Activated T-helper 2 cell treated with anti-CD3 and anti-CD28 coated beads, Interferon-gamma antibody, Interleukin-2, Interleukin-4, amounts not matched to agents 10 μg/mL and 5 μg/mL and 100 μg/mL, durations not matched to agents 14 hours and 24 hours and 36 hours (primary cell): ENCODE data around the gene CRISPLD2. TPM values are rescaled to one million over a fixed set of nuclear protein-coding genes. Genes with fewer than 3 reads are reported as not detected.
"Not testable (repeated sequence)": the region's sequence is repeated elsewhere in the genome, so short reads cannot be mapped to it uniquely, and the experiment has no call there.

Experiments used
- DNase-seq: peaks from one replicate; pipeline ENCODE4 v3.0.0; 2021; ENCODE audit warnings: low spot score
- H3K27ac Mint-ChIP-seq: one replicate; pipeline ENCODE4 v1.8.0; 2021; ENCODE audit warnings: mixed read lengths
- H3K27me3 Mint-ChIP-seq: one replicate; pipeline ENCODE4 v1.8.0; 2021; ENCODE audit warnings: low read depth, mixed read lengths
- H3K36me3 Mint-ChIP-seq: one replicate; pipeline ENCODE4 v1.8.0; 2021; ENCODE audit warnings: low read depth, mixed read lengths
- H3K4me1 Mint-ChIP-seq: one replicate; pipeline ENCODE4 v1.8.0; 2021; ENCODE audit warnings: low read depth, mixed read lengths
- H3K4me3 Mint-ChIP-seq: one replicate; pipeline ENCODE4 v1.8.0; 2021; ENCODE audit warnings: low read depth, mild to moderate bottlenecking, moderate library complexity, mixed read lengths
- H3K9me3 Mint-ChIP-seq: one replicate; pipeline ENCODE4 v1.8.0; 2021; ENCODE audit warnings: mixed read lengths
- intact Hi-C: fragments of 100-400 bp; cut with micrococcal nuclease; formaldehyde crosslinking; loops from one replicate; pipeline ENCODE4 v1.15.1; 2023
- total RNA-seq: library from RNA; stranded (reverse); gene quantifications from 2 replicates; pipeline ENCODE4 v1.2.3, GENCODE V29; 2022

CRISPLD2 gene
- total RNA-seq, 1 donor from 2014 or later, result 0.23 TPM

DNA sequence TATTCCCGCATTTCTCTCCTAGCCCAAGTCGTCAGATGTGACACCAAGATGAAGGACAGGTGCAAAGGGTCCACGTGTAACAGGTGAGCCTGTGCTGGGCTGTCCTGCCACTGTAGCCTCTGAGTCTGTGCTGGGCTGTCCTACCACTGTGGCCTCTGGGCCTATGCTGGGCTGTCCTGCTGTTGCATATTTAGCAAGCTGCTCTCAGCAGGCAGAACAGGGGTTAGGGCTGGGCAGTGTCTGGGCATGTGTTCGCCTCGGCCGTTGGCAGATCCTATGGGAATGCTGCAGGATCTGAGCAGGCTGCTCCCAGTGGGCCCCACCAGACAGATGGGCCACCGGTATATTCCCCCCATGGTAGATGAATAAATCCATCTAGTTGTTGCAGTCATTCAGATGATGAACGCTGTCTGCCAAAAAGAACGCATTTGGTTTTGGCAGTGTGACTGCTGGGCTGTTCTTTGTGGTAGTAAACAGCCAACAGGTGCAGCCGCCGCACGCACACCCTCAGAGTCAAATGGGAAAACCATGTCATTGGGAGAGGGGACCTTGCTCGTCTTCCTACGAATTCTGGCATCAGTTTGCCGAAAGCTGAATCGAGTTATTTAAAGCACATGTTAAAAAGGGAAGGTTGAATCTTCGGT is 49.2 kb downstream of the CRISPLD2 start:
- H3K27me3 Mint-ChIP-seq, result no peaks in the 10 kb centered on the region
- no peaks in the 10 kb centered on the region for H3K4me1 Mint-ChIP-seq
- H3K36me3 Mint-ChIP-seq, result no peaks in the 10 kb centered on the region
- intact Hi-C loops, result no loop called here
- no peak overlapping the region for H3K27ac Mint-ChIP-seq
- H3K9me3 Mint-ChIP-seq, result no peaks in the 10 kb centered on the region
- no peak for DNase-seq
- no peak overlapping the region for H3K4me3 Mint-ChIP-seq

DNA sequence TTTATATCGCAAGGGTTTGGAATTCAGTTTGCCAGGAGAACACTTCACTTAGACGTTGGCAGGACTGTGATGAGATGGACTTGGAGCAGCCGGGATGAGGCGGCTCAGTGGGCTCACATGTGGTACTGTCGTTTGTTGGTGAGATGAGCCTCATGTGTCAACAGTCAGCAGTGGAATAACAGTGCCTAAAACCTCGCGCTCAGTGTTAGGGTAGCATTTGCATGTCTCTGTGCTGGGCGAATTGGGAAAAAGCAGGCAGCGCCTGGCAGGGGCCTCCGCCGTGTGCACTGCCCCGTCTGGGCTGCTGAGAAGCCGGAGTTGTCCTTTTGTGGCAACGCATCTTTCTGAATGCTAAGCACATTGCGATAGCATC is 49.7 kb downstream of the CRISPLD2 start:
- Mint-ChIP-seq H3K27ac (no peak overlapping the region), H3K4me3 (no peak overlapping the region), H3K36me3 (no peaks in the 10 kb centered on the region), H3K9me3 (no peaks in the 10 kb centered on the region), H3K4me1 (no peaks in the 10 kb centered on the region), H3K27me3 (no peaks in the 10 kb centered on the region)
- intact Hi-C loops, result no loop called here
- no peak for DNase-seq

GRCh38 chr16:84872971-84873370 is 53.2 kb downstream of the CRISPLD2 start:
- H3K4me1 Mint-ChIP-seq, H3K9me3 Mint-ChIP-seq, DNase-seq, H3K4me3 Mint-ChIP-seq, intact Hi-C loops, H3K27me3 Mint-ChIP-seq, H3K27ac Mint-ChIP-seq, H3K36me3 Mint-ChIP-seq: not testable (repeated sequence)

DNA sequence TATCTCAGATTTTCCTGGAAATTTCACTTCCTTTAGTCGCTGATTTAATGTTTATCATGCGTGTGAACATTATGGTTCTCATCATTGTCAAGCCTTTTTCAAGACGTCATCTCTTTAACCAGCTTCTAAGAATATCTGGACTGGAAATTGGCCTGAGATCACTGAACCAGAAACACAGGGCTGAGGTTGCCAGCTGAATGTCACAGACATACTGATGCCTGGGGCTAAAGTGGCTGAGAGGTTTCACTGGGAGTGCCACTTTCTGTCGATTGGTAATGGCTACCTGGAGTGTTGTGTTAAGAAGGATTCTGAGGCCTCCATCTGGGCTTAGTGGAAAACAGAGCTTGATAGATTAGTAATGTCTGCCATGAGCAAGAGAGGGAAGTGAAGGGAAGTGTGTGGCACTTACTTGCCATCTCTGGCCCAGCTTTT is 54.2 kb downstream of the CRISPLD2 start:
- no peak overlapping the region for H3K4me3 Mint-ChIP-seq
- no peaks in the 10 kb centered on the region for H3K9me3 Mint-ChIP-seq
- no peaks in the 10 kb centered on the region for H3K4me1 Mint-ChIP-seq
- DNase-seq, result no peak
- intact Hi-C loops, result no loop called here
- H3K27me3 Mint-ChIP-seq, result no peaks in the 10 kb centered on the region
- no peak overlapping the region for H3K27ac Mint-ChIP-seq
- no peaks in the 10 kb centered on the region for H3K36me3 Mint-ChIP-seq

DNA sequence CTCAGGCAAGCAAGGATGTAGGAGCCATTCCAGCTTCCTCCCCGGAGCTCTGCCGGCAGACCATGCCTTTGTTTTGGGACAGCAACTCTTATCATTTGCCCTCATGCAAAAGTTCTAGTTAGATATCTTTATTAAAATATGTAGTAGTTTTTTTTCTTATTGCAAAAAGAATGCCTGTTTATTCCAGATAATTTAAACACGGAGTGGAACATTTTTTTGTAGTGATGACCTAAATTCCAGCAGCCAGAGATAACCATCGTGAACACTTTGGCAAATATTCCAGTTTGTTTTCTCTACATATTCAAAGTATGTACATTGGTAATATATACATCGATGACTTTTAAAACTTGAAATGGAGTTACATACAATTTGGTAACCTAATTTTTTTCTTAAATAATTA is 54.8 kb downstream of the CRISPLD2 start:
- H3K9me3 Mint-ChIP-seq, result no peaks in the 10 kb centered on the region
- no peak overlapping the region for H3K4me3 Mint-ChIP-seq
- intact Hi-C loops, result no loop called here
- no peak overlapping the region for H3K27ac Mint-ChIP-seq
- DNase-seq, result no peak
- no peaks in the 10 kb centered on the region for H3K36me3 Mint-ChIP-seq
- H3K27me3 Mint-ChIP-seq, result no peaks in the 10 kb centered on the region
- H3K4me1 Mint-ChIP-seq, result peaks cover under 1% of the 10 kb centered on the region

DNA sequence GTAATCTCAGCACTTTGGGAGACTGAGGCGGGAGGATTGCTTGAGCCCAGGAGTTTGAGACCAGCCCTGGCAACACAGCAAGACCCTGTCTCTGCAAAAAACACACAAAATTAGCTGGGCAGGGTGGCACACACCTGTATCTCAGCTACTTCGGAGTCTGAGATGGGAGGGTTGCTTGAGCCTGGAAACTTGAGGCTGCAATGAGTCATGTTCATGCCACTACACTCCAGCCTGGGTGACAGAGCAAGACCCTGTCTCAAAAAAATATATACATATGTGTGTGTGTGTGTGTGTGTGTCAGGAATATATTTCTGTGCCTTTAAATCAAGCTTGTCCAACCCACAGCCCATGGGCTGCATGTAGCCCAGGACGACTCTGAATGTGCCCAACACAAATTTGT is 55.2 kb downstream of the CRISPLD2 start:
- H3K4me3 Mint-ChIP-seq, result no peak overlapping the region
- peaks cover 2% of the 10 kb centered on the region for H3K4me1 Mint-ChIP-seq

DNA sequence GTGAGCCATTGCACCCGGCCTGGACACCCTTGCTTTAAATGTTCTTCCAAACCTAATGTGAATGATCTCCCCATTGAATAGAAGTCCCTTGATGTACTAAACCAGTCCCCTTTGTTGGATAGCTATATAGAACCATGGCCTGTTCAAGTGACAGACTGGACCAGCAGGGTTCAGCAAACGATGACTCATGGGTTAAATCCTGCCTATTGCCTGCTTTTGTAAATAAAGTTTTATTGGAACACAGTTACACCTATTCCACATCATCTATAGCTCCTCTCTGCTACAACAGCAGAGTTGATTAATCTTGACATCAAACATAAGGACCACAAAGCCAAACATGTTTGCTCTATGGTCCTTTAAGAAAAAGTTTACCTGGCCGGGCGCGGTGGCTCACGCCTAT is 56.1 kb downstream of the CRISPLD2 start:
- Mint-ChIP-seq H3K27ac (no peak overlapping the region), H3K27me3 (no peaks in the 10 kb centered on the region), H3K36me3 (no peaks in the 10 kb centered on the region), H3K4me1 (peaks cover 2% of the 10 kb centered on the region), H3K9me3 (no peaks in the 10 kb centered on the region), H3K4me3 (no peak overlapping the region)
- DNase-seq, result no peak
- intact Hi-C loops, result no loop called here

More for the DNA sequence above, 55.2 kb downstream of the CRISPLD2 start:
- Mint-ChIP-seq H3K9me3 (no peaks in the 10 kb centered on the region), H3K27ac (no peak overlapping the region), H3K36me3 (no peaks in the 10 kb centered on the region), H3K27me3 (no peaks in the 10 kb centered on the region)
- intact Hi-C loops, result no loop called here
- no peak for DNase-seq

DNA sequence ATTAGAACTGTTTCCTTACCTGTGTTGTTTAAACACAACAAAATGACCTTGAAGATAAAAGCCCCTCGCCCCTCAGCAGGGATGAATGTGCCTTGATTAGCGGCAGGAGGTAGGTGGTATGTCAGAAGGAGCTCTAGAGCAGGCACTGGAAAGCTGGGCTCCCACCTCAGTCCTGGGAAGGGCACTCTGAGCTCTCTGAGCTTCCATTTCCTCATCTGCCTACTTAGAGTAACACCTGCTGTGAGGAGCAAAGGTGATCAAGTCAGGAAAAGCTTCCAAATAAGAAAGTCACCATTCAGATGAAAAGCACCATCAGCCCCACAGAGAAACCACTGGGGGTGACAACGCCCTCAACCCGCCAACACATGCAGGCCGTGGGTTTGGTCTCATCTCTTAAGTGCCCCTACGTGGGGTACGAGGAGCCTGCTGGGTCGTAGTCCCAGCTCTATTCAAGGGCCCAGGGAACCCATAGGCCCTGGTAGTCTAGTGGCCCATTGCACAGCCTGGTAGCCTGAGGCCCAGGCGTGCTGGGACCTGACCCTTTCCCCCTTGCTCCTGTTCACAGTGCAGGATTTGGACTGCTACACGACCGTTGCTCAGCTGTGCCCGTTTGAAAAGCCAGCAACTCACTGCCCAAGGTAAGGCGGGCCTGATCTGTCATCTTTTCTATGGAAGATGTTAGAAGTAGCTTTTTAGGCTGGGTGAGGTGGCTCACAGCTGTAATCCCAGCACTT is 57.3 kb downstream of the CRISPLD2 start:
- no peak overlapping the region for H3K4me3 Mint-ChIP-seq
- peaks cover 2% of the 10 kb centered on the region for H3K4me1 Mint-ChIP-seq
- H3K27ac Mint-ChIP-seq, result no peak overlapping the region
- no peaks in the 10 kb centered on the region for H3K27me3 Mint-ChIP-seq
- no peaks in the 10 kb centered on the region for H3K9me3 Mint-ChIP-seq
- no peak for DNase-seq
- intact Hi-C loops, result no loop called here
- H3K36me3 Mint-ChIP-seq, result no peaks in the 10 kb centered on the region

DNA sequence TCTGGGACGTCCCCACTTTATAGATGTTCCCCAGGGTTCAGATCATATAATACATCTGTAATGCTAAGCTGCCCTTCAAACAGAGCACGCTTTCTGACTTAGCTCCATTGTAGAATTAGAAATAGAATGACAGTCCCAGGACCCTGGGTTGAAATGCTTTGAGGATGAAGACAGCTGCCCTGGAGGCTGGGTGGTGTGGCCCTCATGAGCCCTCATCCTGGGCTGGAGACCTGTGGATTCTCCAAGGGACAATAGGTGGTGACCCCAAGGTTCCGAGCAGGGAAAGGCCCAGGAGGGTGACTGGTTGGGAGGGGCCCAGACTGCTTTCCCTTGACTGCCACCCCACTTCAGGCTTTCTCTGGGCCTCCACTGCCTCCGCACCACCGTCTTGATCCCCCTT is 59.0 kb downstream of the CRISPLD2 start:
- DNase-seq, result no peak
- Mint-ChIP-seq H3K27me3 (no peaks in the 10 kb centered on the region), H3K9me3 (no peaks in the 10 kb centered on the region), H3K27ac (no peak overlapping the region), H3K4me3 (no peak overlapping the region), H3K36me3 (no peaks in the 10 kb centered on the region), H3K4me1 (peaks cover 2% of the 10 kb centered on the region)
- intact Hi-C loops, result no loop called here

GRCh38 chr16:84879569-84880487 is 60.0 kb downstream of the CRISPLD2 start:
- peaks cover 5% of the 10 kb centered on the region for H3K4me1 Mint-ChIP-seq
- no peaks in the 10 kb centered on the region for H3K36me3 Mint-ChIP-seq
- no peak overlapping the region for H3K4me3 Mint-ChIP-seq
- no peak for DNase-seq
- peaks cover 3% of the 10 kb centered on the region for H3K27me3 Mint-ChIP-seq
- no peaks in the 10 kb centered on the region for H3K9me3 Mint-ChIP-seq
- intact Hi-C loops, result no loop called here
- no peak overlapping the region for H3K27ac Mint-ChIP-seq

DNA sequence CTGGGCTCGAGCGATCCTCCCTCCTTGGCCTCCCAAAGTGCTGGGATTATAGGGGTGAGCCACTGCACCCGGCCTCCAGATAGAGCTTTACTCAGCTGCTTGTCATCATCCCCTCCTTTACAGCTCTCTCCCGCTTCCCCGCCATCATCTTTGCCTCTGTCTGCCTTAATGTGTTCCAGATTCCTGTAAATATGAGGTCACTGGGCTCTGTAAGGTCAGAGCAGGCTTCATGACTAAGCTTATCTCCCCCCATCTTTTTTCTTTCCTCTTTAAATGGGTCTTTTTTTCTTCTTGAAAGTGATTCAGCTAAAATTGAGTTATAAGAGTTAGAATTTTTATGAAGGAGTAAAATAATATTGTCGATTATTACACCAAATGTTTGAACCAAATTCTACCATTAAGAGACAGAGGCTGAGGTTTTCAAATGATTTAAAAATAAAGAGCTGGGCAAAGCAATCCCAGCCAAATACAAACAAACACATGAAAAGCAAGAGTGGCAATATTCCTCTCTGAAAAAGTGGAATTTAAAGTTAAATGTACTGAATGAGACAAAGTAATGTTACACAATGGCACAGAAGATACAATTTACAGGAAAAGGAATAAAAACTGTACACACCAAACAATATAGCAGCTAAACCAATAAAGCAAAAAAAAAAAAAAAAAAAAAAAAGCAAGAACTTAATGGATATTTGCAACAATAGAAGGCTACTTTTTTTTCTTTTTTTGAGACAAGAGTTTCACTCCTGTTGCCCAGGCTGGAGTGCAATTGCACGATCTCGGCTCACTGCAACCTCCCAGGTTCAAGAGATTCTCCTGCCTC is 62.1 kb downstream of the CRISPLD2 start:
- H3K9me3 Mint-ChIP-seq, result no peaks in the 10 kb centered on the region
- no peaks in the 10 kb centered on the region for H3K36me3 Mint-ChIP-seq
- peaks cover 5% of the 10 kb centered on the region for H3K4me1 Mint-ChIP-seq
- intact Hi-C loops, result no loop called here
- no peak for DNase-seq
- no peak overlapping the region for H3K4me3 Mint-ChIP-seq
- H3K27ac Mint-ChIP-seq, result no peak overlapping the region
- H3K27me3 Mint-ChIP-seq, result peaks cover 3% of the 10 kb centered on the region

DNA sequence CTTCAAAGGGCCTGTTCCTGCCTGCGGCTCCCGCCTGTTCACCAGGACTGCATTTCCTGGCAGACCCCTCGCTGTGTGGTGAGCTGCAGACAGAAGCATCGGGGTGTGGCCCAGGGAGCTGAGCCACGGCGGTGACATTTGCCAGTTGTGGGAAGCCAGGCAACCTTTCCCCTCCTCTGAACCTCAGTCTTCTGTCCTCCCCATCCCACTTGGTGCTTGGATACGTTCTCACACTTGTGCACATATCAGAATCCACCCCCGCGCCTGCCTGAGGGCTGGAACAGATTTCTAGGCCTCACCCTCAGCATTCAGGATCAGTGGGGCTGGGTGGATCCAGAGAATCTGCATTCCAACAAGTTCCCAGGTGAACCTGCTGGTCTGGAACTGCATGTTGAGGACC is 63.5 kb downstream of the CRISPLD2 start:
- Mint-ChIP-seq H3K27me3 (peaks cover 3% of the 10 kb centered on the region), H3K36me3 (no peaks in the 10 kb centered on the region), H3K9me3 (no peaks in the 10 kb centered on the region), H3K4me3 (no peak overlapping the region), H3K4me1 (peaks cover 5% of the 10 kb centered on the region), H3K27ac (no peak overlapping the region)
- DNase-seq, result no peak
- intact Hi-C loops, result no loop called here
